ENCODE measurements around the gene MSRB1. TPM values are rescaled to one million over a fixed set of nuclear protein-coding genes. Genes with fewer than 3 reads are reported as not detected.

Gene MSRB1
- total and polyA plus RNA-seq, 2 of the 8 experiments (the other 6 are each of a cell fraction or from before 2014, with no cell fraction given), result 28.2 to 51.4 TPM

- H2BK120ac ChIP-seq (replicated peaks; ENCODE audit: low read depth, low read length), result no peak overlapping the region
- H3K4me1 ChIP-seq (replicated peaks in 1 of 4; ENCODE audit: control insufficient read depth in 3 of 4, insufficient read depth in 4 of 4, low read length in 3 of 4), result peaks cover 0 to 16% (median 0%) of the 10 kb centered on the region in 4 experiments; a peak in 1 of 7 replicates
- H4K5ac ChIP-seq (ENCODE audit: insufficient read length, low read depth, low read length), result no peak overlapping the region
- no peak overlapping the region for H3K27ac ChIP-seq (ENCODE audit: low read depth, low read length)
- no peaks in the 10 kb centered on the region; a peak in 2 of 7 replicates for H3K27me3 ChIP-seq (replicated peaks in 1 of 4; ENCODE audit: control insufficient read depth in 3 of 4, extremely low read depth in 1 of 4, insufficient read depth in 3 of 4, low read length in 3 of 4)
- no peak overlapping the region for H3K9ac ChIP-seq (replicated peaks in 1 of 4; ENCODE audit: extremely low read depth in 1 of 4, low read depth in 3 of 4, low read length in 3 of 4)
- H4K20me1 ChIP-seq (replicated peaks in 1 of 2; ENCODE audit: control insufficient read depth in 1 of 2, insufficient read depth in 2 of 2, low read length in 2 of 2), result no peaks in the 10 kb centered on the region
- no peak overlapping the region for H2AFZ ChIP-seq (ENCODE audit: low read length)
- no peak overlapping the region for H3K14ac ChIP-seq (ENCODE audit: insufficient read length)
- CTCF ChIA-PET (ENCODE audit: partially characterized antibody), result interaction anchor here (0.5 to 0.9 kb wide), 3 partner anchors 28 to 619 kb away, joined by 3 to 5 read pairs (median 3); no protein-coding TSS in a partner anchor
- no peak overlapping the region for H2AK5ac ChIP-seq (ENCODE audit: low read depth, low read length)
- no peak for FAIRE-seq
- H3K23me2 ChIP-seq (ENCODE audit: low read depth, low read length), result no peaks in the 10 kb centered on the region
- POLR2A ChIA-PET (ENCODE audit: partially characterized antibody), result interaction anchor here (0.6 to 1.1 kb wide), 2 partner anchors 58 to 100 kb away, joined by 3 read pairs; no protein-coding TSS in a partner anchor
- DNase-seq (ENCODE audit: low read depth in 1 of 2, low spot score in 2 of 2), result no peak
- no peak for TF ChIP-seq KDM5A (IDR thresholded peaks at IDR 0.05; ENCODE audit: low read length)
- TF ChIP-seq EP300 (IDR thresholded peaks at IDR 0.05; ENCODE audit: borderline replicate concordance in 1 of 2, low read depth in 2 of 2, low read length in 2 of 2), result no peak
- no peak for TF ChIP-seq CBX8 (IDR thresholded peaks at IDR 0.05; ENCODE audit: borderline replicate concordance, low read depth, low read length)
- TF ChIP-seq GTF2F1 (IDR thresholded peaks at IDR 0.05; ENCODE audit: borderline replicate concordance, low read depth, low read length), result no peak
- no peak for TF ChIP-seq POU5F1 (IDR thresholded peaks at IDR 0.05; ENCODE audit: low read depth, low read length)
- no peak for TF ChIP-seq FOSL1 (IDR thresholded peaks at IDR 0.05; ENCODE audit: insufficient read depth, low read depth, low read length)
- TF ChIP-seq RXRA (IDR thresholded peaks at IDR 0.05; ENCODE audit: insufficient read depth, low read depth, low read length), result no peak
- TF ChIP-seq SP4 (IDR thresholded peaks at IDR 0.05; ENCODE audit: low read length), result no peak
- no peak for TF ChIP-seq SIX5 (IDR thresholded peaks at IDR 0.05; ENCODE audit: low read depth, low read length)
- TF ChIP-seq SRF (IDR thresholded peaks at IDR 0.05; ENCODE audit: low read depth, low read length), result no peak
- no peak for TF ChIP-seq HDAC6 (IDR thresholded peaks at IDR 0.05; ENCODE audit: low read depth, low read length)
- no peak overlapping the region for H4K91ac ChIP-seq (replicated peaks; ENCODE audit: insufficient read length, low read length)
- H3K4ac ChIP-seq (replicated peaks; ENCODE audit: insufficient read length, low read depth, low read length), result no peak overlapping the region
- H2BK12ac ChIP-seq (ENCODE audit: low read depth, low read length), result 0 out of 2 replicates have a peak overlapping the region, but pooled peaks have one; percentile 12
- H4K8ac ChIP-seq (ENCODE audit: extremely low read depth, insufficient read depth, low read length), result no peak overlapping the region; the same call in none of the 2 replicates
- H3K9me3 ChIP-seq (ENCODE audit: insufficient read depth in 2 of 2, low read depth in 1 of 2, low read length in 1 of 2), result no peaks in the 10 kb centered on the region
- no peak overlapping the region for H3K4me2 ChIP-seq (ENCODE audit: insufficient read depth in 1 of 2, low read depth in 2 of 2, low read length in 2 of 2)
- no peaks in the 10 kb centered on the region for H3K79me1 ChIP-seq (ENCODE audit: low read depth, low read length)
- H3K79me2 ChIP-seq (ENCODE audit: control insufficient read depth in 1 of 2, insufficient read depth in 2 of 2, low read length in 2 of 2), result no peaks in the 10 kb centered on the region
- no peak overlapping the region for H2BK5ac ChIP-seq (ENCODE audit: low read depth, low read length)
- no peak overlapping the region for H3K56ac ChIP-seq (replicated peaks; ENCODE audit: insufficient read length, low read depth, low read length)
- H2BK20ac ChIP-seq (ENCODE audit: low read length), result no peak overlapping the region
- H3K18ac ChIP-seq (ENCODE audit: extremely low read depth, low read length), result no peak overlapping the region
- H2BK15ac ChIP-seq (ENCODE audit: low read length), result no peak overlapping the region
- WGBS, 2 experiments (ENCODE audit: extremely low coverage in 1 of 2, insufficient coverage in 1 of 2, insufficient read length in 1 of 2, insufficient replicate concordance in 2 of 2, low coverage in 1 of 2, low lambda C conversion rate in 2 of 2, missing lambda C conversion rate in 1 of 2), result 93% methylated on average over 20 of the region's 22 CpGs; no CpG with 5 or more reads in 1 of the 2 experiments
- H3K36me3 ChIP-seq (ENCODE audit: control insufficient read depth in 2 of 4, insufficient read depth in 4 of 4, low read length in 3 of 4), result no peaks in the 10 kb centered on the region
- H3K23ac ChIP-seq (ENCODE audit: insufficient read length), result no peak overlapping the region
- H3K4me3 ChIP-seq (ENCODE audit: extremely low read depth in 1 of 4, insufficient read depth in 2 of 4, low read depth in 3 of 4, low read length in 4 of 4), result no peak overlapping the region
Observed at GRCh38 chr16:1903845-1904840, 38.9 kb downstream of the MSRB1 start.

Data from H1 (cell line).